ENCODE data around the gene HSBP1L1. TPM values are rescaled to one million over a fixed set of nuclear protein-coding genes. Genes with fewer than 3 reads are reported as not detected.

The HSBP1L1 gene
- total RNA-seq = 10 to 100 TPM; 32.1 to 80.7 (median 43.8) TPM

DNA sequence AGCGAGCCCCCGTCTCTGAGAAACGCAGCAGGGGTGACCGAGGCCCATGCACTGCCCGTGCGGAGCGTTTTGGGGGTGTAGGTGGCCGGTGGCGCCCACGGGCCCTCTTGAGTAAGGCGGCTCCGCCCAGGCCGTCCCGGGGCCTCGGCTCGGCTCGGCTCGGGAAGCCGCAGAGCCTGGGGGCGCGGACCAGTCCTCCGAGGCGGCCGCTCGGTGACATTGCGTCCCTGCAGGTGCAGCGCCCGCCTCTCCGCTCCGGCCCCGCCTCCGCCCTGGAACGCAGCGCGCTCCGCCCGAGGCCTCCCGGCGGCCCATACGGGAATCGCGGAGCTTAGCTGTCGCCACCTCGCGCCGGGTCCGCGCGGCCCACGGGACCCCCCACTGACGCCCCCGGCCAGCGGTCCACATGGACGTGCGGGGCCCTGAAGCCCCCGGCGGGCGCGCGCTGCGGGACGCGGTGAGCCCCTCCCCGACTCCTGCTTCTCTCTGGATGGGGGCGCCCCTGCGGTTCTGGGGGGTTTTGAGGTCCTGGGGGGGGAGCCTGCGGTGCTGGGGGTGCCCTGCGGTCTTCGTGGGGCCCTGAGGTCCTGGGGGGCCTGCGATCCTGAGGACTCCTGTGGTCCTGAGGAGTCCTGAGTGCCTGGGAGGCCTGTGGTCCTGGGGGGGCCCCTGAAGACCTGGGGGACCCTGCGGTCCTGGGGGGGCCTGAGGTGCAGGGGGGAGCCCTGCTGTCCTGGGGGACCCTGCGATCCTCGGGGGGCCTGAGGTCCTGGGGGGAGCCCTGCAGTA is at the start of gene HSBP1L1:
HSBP1L1 (plus strand) TSS at position 314 of the 789 bp plus-strand sequence; CDS start at position 407, 93 bp downstream.
- DNase-seq = peak; percentile 85 to 96
- TF ChIP-seq, protein P1, sequence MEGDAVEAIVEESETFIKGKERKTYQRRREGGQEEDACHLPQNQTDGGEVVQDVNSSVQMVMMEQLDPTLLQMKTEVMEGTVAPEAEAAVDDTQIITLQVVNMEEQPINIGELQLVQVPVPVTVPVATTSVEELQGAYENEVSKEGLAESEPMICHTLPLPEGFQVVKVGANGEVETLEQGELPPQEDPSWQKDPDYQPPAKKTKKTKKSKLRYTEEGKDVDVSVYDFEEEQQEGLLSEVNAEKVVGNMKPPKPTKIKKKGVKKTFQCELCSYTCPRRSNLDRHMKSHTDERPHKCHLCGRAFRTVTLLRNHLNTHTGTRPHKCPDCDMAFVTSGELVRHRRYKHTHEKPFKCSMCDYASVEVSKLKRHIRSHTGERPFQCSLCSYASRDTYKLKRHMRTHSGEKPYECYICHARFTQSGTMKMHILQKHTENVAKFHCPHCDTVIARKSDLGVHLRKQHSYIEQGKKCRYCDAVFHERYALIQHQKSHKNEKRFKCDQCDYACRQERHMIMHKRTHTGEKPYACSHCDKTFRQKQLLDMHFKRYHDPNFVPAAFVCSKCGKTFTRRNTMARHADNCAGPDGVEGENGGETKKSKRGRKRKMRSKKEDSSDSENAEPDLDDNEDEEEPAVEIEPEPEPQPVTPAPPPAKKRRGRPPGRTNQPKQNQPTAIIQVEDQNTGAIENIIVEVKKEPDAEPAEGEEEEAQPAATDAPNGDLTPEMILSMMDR (IDR thresholded peaks at IDR 0.05) = peak; percentile 35 to 88 (median 59)
- TF ChIP-seq POLR2A (IDR thresholded peaks at IDR 0.05) = peak in 2 of 4 donors; percentile 66 to 80
- TF ChIP-seq EP300 (IDR thresholded peaks at IDR 0.05) = no peak
- peak; percentile 48 to 53 for TF ChIP-seq POLR2AphosphoS5 (IDR thresholded peaks at IDR 0.05)
- Histone ChIP-seq H3K9me3 (no peaks in the 10 kb centered on the region), H3K36me3 (peaks cover 0 to 7% (median 1%) of the 10 kb centered on the region in 4 donors), H3K4me3 (peak within 1 kb of the TSS; percentile 40 to 78 (median 65)), H3K27ac (peak within 1 kb of the TSS; percentile 84 to 91 (median 90)), H3K4me1 (peaks cover 17 to 62% (median 37%) of the 10 kb centered on the region in 4 donors), H3K27me3 (no peaks in the 10 kb centered on the region)
- ATAC-seq (ENCODE audit: low FRiP score in 2 of 2) = peak; percentile 83 to 89
- 10 to 32% methylated on average over 6 of the region's 73 CpGs for WGBS, 2 donors

DNA sequence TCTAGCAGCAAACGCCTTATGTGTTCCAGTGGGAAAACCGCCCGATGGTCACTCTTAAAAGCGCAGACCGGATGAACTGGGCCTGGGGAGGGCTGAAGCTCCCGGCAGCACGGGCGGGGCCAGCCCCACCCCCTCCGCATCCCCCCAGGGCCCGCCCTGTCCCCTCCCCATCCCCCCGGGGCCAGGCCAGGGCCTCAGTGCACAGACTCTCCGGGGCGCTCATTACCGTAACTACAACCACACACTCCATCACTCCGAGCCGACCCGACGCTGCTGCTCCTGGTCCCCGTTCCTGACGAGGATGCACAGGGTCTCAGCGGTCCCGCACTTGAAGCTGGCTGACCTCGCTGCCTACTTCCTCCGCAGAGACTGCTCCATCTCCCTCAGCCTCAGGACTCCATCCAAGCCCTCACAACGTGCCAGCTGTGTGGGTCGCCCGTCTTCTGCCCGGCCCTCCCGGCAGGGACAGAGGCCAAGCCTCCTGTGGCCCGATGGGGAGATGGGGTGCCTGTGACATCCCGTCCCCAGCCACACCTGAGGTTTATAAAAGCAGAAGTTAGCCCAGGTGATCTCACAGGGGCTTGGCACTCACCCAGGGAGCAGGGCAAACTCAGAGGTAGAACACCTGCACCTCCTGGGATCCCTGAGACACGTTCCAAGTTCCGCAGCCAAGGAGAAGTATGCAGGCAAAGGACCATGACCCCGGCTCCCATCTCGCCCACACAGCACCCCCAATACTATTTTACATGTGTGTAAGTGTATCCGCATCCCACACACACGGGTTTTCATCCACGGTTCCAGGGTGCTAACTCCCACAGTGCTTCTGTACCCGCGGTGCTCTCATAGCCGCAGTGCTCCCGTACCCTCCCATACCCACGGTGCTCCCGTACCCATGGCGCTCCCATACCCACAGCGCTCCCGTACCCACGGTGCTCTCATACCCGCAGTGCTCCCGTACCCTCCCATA is 49.0 kb upstream of the HSBP1L1 start:
- 94 to 97% methylated on average over 34 to 46 of the region's 50 CpGs for WGBS, 2 donors
- peak in 1 of 2 donors; percentile 65 for DNase-seq
- no peak overlapping the region for H3K4me3 ChIP-seq
- no peak overlapping the region for H3K27ac ChIP-seq
- ATAC-seq (ENCODE audit: low FRiP score in 2 of 2) = peak in 1 of 2 donors; percentile 56
- peaks cover 5 to 56% (median 43%) of the 10 kb centered on the region in 4 donors for H3K36me3 ChIP-seq
- no peaks in the 10 kb centered on the region for H3K9me3 ChIP-seq
- no peaks in the 10 kb centered on the region for H3K27me3 ChIP-seq
- no peaks in the 10 kb centered on the region for H3K4me1 ChIP-seq
- TF ChIP-seq, protein P1 (IDR thresholded peaks at IDR 0.05) = no peak
- no peak for TF ChIP-seq EP300 (IDR thresholded peaks at IDR 0.05)
- TF ChIP-seq POLR2AphosphoS5 (IDR thresholded peaks at IDR 0.05) = no peak
- no peak for TF ChIP-seq POLR2A (IDR thresholded peaks at IDR 0.05)

DNA sequence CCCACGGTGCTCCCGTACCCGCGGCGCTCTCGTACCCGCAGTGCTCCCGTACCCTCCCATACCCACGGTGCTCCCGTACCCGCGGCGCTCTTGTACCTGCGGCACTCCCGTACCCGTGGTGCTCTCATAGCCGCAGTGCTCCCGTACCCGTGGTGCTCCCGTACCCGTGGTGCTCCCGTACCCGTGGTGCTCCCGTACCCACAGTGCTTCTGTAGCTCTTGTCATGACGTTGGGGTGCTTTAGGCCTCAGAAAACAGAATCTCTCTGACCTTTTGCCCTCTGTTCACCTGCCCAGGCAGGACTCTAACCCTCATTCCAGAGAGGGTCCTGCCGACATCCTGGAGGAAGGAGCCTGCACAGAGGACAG is 48.3 kb upstream of the HSBP1L1 start:
- WGBS, 2 donors = 71 to 80% methylated on average over 26 of the region's 26 CpGs
- ATAC-seq (ENCODE audit: low FRiP score in 2 of 2) = no peak

DNA sequence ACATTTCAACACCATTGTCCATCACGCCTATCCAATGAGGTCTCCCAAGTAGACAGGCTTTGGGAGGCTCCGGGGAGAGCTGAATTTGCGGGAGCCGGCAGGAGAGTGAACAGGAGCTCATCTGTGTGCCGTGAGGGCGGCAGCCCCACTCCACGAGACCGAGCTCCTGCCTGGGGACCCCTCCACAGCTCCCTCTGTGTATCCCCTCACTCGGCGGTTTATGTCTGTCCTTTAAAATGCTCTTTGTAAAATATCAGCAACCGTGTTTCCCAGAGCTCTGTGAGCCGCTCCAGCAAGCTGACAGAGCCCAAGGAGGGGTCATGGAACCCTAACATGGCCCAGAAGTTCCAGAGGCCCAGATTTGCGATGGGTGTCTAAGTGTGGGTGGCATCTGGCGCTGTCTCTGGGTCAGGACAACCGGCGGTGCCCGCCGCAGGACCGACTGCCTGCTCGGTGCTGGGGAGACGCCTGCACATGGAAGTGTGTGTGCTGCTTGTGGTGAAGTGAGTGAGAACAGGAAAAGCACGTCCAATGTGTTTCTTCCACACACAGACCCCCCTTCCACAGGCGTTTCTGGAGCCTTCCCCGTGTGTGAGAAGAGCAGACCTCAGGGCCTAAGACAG is 47.8 kb upstream of the HSBP1L1 start:
- no peak overlapping the region for H3K27ac ChIP-seq
- ATAC-seq (ENCODE audit: low FRiP score in 2 of 2) (no peak), DNase-seq (peak in 1 of 2 donors; percentile 68)
- 96 to 99% methylated on average over 20 to 24 of the region's 24 CpGs for WGBS, 2 donors
- H3K4me1 ChIP-seq = no peaks in the 10 kb centered on the region
- peaks cover 5 to 56% (median 43%) of the 10 kb centered on the region in 4 donors for H3K36me3 ChIP-seq
- H3K27me3 ChIP-seq = no peaks in the 10 kb centered on the region
- H3K9me3 ChIP-seq = no peaks in the 10 kb centered on the region
- no peak for TF ChIP-seq POLR2AphosphoS5 (IDR thresholded peaks at IDR 0.05)
- H3K4me3 ChIP-seq = no peak overlapping the region

More for the DNA sequence above, 48.3 kb upstream of the HSBP1L1 start:
- H3K4me3 ChIP-seq = no peak overlapping the region
- DNase-seq = no peak
- H3K27me3 ChIP-seq = no peaks in the 10 kb centered on the region
- TF ChIP-seq POLR2AphosphoS5 (IDR thresholded peaks at IDR 0.05) = no peak
- no peak for TF ChIP-seq POLR2A (IDR thresholded peaks at IDR 0.05)
- TF ChIP-seq EP300 (IDR thresholded peaks at IDR 0.05) = no peak
- TF ChIP-seq, protein P1 (IDR thresholded peaks at IDR 0.05) = no peak
- H3K27ac ChIP-seq = no peak overlapping the region
- H3K9me3 ChIP-seq = no peaks in the 10 kb centered on the region
- peaks cover 5 to 56% (median 43%) of the 10 kb centered on the region in 4 donors for H3K36me3 ChIP-seq
- no peaks in the 10 kb centered on the region for H3K4me1 ChIP-seq

Measured in upper lobe of left lung (tissue), 6 donors.